Measurements from ENCODE around the gene SPEM2. TPM values are rescaled to one million over a fixed set of nuclear protein-coding genes. Genes with fewer than 3 reads are reported as not detected.

SPEM2 gene
- total RNA-seq, 1 experiment from 2014 or later: not detected

DNA sequence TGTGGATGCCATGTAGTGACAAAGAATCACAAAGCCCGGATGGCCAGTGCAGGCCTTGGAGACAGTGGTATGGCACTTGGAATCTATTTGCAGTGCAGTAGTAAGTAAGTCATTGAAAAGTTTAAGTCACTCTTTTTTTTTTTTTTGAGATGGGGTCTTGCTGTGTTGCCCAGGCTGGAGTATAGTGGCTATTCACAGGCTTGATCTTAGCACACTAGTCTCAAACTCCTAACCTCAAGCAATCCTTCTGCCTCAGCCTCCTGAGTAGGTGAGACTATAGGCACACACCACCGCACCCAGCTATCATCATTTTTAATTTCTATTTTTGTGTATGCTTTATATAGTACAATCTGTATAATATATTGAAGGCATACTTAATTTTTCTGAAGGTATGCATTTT lies 26.8 kb upstream of the SPEM2 start:
- DNase-seq (ENCODE audit: low spot score): no peak
- in situ Hi-C loops (cut with HindIII; ENCODE audit: low sequenced_read_pairs): loop anchor here (25.0 kb wide), 1 partner anchor 89 kb away; the partner anchor contains the start of genes POLR2A, SLC35G6 and ZBTB4

DNA sequence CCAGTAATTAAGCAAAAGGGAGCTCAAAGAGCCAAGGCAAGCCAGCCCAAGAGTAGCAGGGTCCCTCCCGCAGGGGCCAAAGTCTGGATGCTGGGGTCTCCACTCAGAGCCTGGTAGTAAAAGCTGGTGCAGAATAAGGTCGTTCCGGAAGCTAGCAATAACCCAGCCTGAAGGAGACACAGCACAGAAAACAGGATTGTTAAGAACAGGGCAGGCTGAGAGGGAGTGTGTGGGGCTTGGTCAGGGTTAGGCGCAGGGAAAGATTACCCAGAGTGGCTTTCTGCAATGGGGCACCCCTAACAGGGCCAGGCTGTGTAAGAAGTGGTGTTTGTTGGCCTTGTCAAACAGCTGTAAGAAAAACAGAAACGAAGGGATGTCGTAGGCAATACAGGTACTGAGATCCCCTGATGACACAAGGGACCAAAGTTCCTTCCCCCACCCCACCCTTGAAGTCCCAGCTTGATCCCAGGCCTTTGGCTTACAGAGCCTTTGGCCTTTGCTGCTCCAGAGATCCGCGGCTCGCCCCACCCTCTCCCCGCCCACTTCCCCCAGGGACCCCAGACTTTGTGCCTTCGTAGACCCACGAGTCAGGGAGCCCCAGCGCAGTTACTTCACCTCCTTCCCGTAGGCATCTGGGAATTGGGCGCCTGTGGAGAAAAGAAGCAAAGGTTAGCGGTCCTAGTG lies 22.2 kb upstream of the SPEM2 start:
- in situ Hi-C loops (cut with HindIII; ENCODE audit: low sequenced_read_pairs): no loop called here
- no peak for DNase-seq (ENCODE audit: low spot score)

DNA sequence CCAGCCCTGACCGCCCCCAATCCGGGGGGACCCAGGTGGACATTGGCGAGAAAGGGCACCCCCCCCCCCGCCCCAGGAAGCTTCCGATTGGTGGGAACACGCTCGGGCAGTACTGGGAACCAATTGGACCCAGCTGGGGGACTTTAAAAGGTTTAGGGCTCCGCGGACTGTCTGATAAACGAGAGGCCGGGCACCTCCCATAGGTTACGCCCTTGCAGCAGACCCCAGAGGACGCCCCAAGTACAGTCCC lies 21.8 kb upstream of the SPEM2 start:
- DNase-seq (ENCODE audit: low spot score): no peak
- in situ Hi-C loops (cut with HindIII; ENCODE audit: low sequenced_read_pairs): no loop called here

GRCh38 chr17:7403977-7404736 lies 21.3 kb upstream of the SPEM2 start, which contains the start of gene TMEM256:
TMEM256 (minus strand) TSS chr17:7404097; CDS start chr17:7404084, 13 bp downstream.
- in situ Hi-C loops (cut with HindIII; ENCODE audit: low sequenced_read_pairs): no loop called here
- DNase-seq (ENCODE audit: low spot score): peak; percentile 100

DNA sequence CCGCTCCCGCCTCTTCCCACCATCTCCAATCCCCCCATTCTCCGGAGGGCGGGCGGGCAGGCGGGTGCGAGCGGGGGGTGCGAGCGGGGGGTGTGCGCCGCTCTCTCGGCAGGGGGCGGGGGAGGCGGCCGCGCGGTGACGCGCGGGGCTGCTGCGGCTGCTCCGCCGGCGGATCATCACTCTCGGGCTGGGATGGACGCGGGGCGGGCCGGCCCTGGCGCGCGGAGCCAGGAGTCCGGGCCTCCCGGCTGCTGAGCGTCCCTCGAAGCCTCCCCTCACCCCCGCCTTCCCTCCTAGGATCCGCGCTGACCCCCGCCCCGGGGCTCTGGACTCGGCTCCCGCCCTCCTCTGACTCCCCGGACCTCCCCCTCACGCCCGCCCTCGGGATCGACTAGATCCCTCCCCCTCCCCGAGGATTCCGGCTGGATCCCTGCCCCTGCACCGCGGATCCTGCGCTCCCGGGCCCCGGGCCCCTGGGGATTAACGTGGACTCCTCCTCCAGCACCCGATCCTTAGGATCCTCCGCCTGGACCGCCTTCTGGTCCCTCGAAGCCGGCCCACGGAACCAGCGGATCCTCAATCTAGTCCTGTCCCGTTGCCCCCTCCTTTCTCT lies 20.6 kb upstream of the SPEM2 start:
- in situ Hi-C loops (cut with HindIII; ENCODE audit: low sequenced_read_pairs): no loop called here
- DNase-seq (ENCODE audit: low spot score): peak; percentile 51

DNA sequence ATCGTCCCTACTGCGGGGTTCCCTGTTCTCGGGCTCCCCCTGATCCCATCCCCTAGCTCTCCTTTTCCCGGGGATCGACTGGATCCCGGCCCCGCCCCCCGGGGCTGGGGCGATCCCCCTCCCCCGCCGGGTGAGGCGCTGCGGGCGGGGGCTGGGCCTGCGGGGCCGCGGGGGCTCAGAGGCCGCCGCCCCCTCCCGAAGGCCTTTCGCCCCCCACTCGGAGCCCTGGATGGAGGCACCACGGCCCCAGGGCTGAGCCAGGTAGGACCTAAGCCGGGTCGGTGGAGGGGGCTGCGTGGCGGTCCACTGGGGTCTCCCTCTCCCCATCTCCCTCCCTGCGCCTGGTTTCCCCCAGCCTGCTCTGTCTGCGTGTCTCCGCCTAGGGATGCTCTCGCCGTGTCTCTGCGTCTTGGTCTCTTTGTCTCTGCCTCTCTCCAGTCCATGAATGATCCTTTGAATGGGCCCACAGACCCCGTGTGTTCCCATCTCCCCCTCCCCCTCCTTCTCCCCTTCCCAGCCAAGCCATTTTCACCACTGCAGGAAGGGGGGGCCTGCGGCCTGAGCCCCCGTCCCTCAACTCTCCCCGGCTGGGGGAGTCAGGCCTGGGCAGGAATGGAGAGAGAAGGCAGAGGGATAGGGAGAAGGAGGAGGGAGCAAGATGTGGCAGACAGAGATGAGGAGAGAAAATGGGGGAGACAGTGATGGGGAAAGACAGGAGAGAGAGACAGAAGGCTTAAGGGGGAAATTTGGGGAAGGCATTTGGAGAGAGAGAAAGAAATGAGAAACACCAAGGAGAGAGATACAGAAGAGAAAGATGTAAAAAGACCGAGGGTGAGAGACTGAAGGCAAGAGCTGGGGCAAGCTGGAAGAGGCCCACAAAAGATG lies 19.8 kb upstream of the SPEM2 start:
- DNase-seq (ENCODE audit: low spot score): peak; percentile 44

DNA sequence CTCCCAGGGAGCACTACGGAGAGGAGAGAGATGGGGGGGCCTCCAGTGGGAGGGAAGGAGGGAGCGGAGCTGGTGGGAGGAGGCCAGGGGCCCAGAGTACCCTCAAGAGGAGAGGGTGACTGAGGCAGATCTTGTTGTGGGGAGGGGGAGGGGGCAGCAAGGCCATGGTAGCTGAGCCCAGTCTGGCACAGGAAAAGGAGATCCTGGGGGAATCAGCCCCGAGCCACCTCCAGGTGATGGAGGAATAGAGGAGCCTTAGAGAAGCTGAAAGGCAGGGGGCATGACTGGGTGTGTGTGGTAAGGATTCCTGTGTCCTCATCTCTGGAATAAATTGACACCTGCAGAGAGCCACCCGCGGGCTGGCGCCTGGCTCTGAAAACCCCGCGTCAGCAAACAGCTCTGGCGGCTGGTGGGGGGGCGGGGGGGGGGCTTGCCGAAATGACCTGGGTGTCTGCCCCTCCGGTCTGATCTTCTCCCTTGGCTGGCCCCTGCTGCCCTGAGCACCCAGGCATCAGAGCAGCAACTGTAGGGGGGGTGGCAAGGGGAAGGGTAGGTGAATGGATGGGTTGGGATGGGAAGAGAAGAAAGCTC lies 19.1 kb upstream of the SPEM2 start:
- DNase-seq (ENCODE audit: low spot score): peak; percentile 14
- in situ Hi-C loops (cut with HindIII; ENCODE audit: low sequenced_read_pairs): no loop called here

More for the DNA sequence above, 19.8 kb upstream of the SPEM2 start:
- in situ Hi-C loops (cut with HindIII; ENCODE audit: low sequenced_read_pairs): no loop called here

- no peak for DNase-seq (ENCODE audit: low spot score)
- in situ Hi-C loops (cut with HindIII; ENCODE audit: low sequenced_read_pairs): no loop called here
These were observed 18.3 kb upstream of the SPEM2 start for GRCh38 chr17:7407082-7407481.

- in situ Hi-C loops (cut with HindIII; ENCODE audit: low sequenced_read_pairs): no loop called here
- no peak for DNase-seq (ENCODE audit: low spot score)
These were observed 17.7 kb upstream of the SPEM2 start, which contains the start of gene NLGN2 for GRCh38 chr17:7407485-7408251. NLGN2 (plus strand) TSS chr17:7407845; CDS start chr17:7408256, 411 bp downstream.

DNA sequence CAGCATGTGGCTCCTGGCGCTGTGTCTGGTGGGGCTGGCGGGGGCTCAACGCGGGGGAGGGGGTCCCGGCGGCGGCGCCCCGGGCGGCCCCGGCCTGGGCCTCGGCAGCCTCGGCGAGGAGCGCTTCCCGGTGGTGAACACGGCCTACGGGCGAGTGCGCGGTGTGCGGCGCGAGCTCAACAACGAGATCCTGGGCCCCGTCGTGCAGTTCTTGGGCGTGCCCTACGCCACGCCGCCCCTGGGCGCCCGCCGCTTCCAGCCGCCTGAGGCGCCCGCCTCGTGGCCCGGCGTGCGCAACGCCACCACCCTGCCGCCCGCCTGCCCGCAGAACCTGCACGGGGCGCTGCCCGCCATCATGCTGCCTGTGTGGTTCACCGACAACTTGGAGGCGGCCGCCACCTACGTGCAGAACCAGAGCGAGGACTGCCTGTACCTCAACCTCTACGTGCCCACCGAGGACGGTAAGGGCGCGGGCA lies 17.1 kb upstream of the SPEM2 start:
- in situ Hi-C loops (cut with HindIII; ENCODE audit: low sequenced_read_pairs): no loop called here
- no peak for DNase-seq (ENCODE audit: low spot score)

GRCh38 chr17:7408863-7409262 lies 16.6 kb upstream of the SPEM2 start:
- no peak for DNase-seq (ENCODE audit: low spot score)
- in situ Hi-C loops (cut with HindIII; ENCODE audit: low sequenced_read_pairs): no loop called here

DNA sequence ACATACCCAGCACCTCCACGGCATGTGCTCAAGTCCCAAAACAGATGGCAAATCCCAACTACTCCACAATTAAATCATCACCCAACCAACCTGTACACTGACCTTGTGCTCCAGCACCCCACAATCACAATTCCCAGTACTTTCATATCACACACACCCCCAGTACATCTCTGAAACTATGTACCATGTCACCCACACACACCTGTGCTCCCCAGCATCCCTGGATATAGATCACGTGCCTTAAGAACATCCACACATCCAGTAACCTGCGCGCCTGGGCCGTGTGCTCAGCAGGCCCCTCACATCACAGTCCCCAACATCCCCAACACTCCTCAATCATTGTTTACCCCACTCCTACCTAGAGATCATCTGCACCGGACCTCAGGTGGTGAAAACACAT lies 15.7 kb upstream of the SPEM2 start:
- no peak for DNase-seq (ENCODE audit: low spot score)
- in situ Hi-C loops (cut with HindIII; ENCODE audit: low sequenced_read_pairs): no loop called here

GRCh38 chr17:7410634-7411426 lies 14.6 kb upstream of the SPEM2 start:
- in situ Hi-C loops (cut with HindIII; ENCODE audit: low sequenced_read_pairs): no loop called here

GRCh38 chr17:7411427-7411750 lies 14.0 kb upstream of the SPEM2 start:
- no peak for DNase-seq (ENCODE audit: low spot score)
- in situ Hi-C loops (cut with HindIII; ENCODE audit: low sequenced_read_pairs): no loop called here

More at GRCh38 chr17:7410634-7411426, 14.6 kb upstream of the SPEM2 start:
- no peak for DNase-seq (ENCODE audit: low spot score)

DNA sequence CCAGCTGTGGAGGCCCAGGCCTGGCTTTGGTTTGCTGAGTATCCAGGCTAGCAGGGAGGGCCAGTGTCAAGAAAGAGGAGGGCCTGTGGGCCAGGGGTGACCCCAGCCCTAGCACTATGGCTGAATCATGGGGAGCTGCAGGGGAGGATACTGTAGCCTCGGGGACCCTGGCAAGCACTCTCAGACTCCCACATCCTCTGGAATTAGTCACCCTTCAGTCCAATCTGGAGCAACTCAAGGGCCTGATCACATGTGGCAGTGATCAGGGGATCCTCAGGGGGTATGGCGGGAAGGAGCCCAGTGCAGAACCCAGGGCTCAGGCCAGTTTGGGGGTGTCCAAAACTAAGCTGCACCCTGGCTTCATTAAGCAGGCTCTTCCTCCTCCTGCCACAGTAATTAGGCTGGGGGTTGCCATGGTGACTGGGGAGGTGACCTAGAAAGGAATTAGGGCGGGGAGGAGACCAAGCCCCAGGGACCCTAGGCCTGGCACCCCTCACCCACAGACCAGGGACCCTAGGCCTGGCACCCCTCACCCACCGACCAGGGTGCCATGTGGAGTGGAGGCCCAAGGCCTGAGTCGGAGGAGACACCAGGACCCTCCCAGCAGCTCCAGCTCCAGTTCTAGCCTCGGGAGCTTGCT lies 11.9 kb upstream of the SPEM2 start:
- peak; percentile 34 for DNase-seq (ENCODE audit: low spot score)
- in situ Hi-C loops (cut with HindIII; ENCODE audit: low sequenced_read_pairs): no loop called here

GRCh38 chr17:7414837-7415236 lies 10.6 kb upstream of the SPEM2 start:
- in situ Hi-C loops (cut with HindIII; ENCODE audit: low sequenced_read_pairs): no loop called here
- no peak for DNase-seq (ENCODE audit: low spot score)

- no peak for DNase-seq (ENCODE audit: low spot score)
- in situ Hi-C loops (cut with HindIII; ENCODE audit: low sequenced_read_pairs): no loop called here
These were observed 9.6 kb upstream of the SPEM2 start for GRCh38 chr17:7415784-7416183.
